Glutamatergic neuron (in vitro differentiated cells): ENCODE data around the gene SDSL. TPM values are rescaled to one million over a fixed set of nuclear protein-coding genes. Genes with fewer than 3 reads are reported as not detected.
A peak's percentile ranks its signal among the peaks of the same experiment; 100 is the strongest.

Source experiments
- DNase-seq: peaks from one replicate; pipeline ENCODE4 v3.0.0; 2022
- H3K27ac Mint-ChIP-seq: one replicate; pipeline ENCODE4 v1.8.0; 2020; ENCODE audit warnings: mild to moderate bottlenecking, mixed read lengths, inconsistent platforms; ENCODE audit not compliant: unreplicated experiment
- H3K27me3 Mint-ChIP-seq: one replicate; pipeline ENCODE4 v1.8.0; 2020; ENCODE audit warnings: mild to moderate bottlenecking, moderate library complexity, mixed read lengths, inconsistent platforms; ENCODE audit not compliant: unreplicated experiment
- H3K36me3 Mint-ChIP-seq: one replicate; pipeline ENCODE4 v1.8.0; 2020; ENCODE audit warnings: mild to moderate bottlenecking, mixed read lengths, inconsistent platforms; ENCODE audit not compliant: unreplicated experiment
- H3K4me1 Mint-ChIP-seq: one replicate; pipeline ENCODE4 v1.8.0; 2020; ENCODE audit warnings: mild to moderate bottlenecking, low read depth, mixed read lengths, inconsistent platforms; ENCODE audit not compliant: unreplicated experiment
- H3K4me3 Mint-ChIP-seq: one replicate; pipeline ENCODE4 v1.8.0; 2020; ENCODE audit warnings: mild to moderate bottlenecking, mixed read lengths, inconsistent platforms; ENCODE audit not compliant: unreplicated experiment
- H3K9me3 Mint-ChIP-seq: one replicate; pipeline ENCODE4 v1.8.0; 2020; ENCODE audit warnings: mild to moderate bottlenecking, moderate library complexity, mixed read lengths, inconsistent platforms; ENCODE audit not compliant: unreplicated experiment
- total RNA-seq: library from RNA; stranded (reverse); fragmentation: NEBNext Ultra II Directional; extraction: Animal tissue kit (Norgen Biotek cat#: 25700); gene quantifications from one replicate; pipeline ENCODE4 v1.2.1, GENCODE V29; 2021; ENCODE audit not compliant: unreplicated experiment
- TF ChIP-seq, protein P1 (sequence below): fragments of 200-600 bp; sonication (generic); IDR thresholded peaks from one replicate; pipeline ENCODE4 v1.5.0; 2021; ENCODE audit not compliant: partially characterized antibody, unreplicated experiment

The SDSL gene
- total RNA-seq, 1 donor from 2014 or later: 0.74 TPM

DNA sequence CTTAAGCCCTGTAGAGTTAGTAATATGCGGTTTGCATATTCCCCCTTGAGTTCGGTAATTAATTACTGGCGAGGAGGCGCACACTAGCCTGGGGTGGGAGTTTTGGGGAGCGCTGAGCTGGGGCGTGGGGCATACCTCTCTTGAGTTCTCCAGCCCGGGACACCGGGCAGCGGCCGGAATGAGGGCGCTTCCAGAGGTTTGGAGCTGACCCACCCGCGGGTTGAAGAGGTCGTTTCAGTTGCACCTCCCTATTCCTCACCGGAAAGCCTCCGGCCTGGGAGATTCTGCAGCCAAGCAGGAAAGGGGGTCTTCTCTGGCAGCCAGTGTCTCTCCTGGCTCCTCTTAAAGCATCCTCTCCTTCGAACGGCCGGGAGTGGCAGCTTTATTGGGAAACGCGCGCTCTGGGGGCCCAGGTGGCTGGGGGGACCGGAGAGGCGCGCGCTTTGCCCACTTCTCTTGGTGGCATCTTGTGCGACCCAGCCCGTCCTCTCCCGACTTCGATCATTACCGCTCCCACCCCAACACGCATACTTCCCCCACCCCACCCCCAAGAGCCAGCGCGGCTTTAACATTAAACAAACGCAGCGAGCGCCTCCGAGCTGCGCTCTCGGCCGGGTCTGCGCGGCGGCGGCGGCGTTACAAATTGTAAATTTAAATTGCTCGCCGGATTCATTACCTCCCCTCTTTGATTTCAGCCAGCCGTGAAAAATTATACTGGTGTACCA, 53.4 kb downstream of the SDSL start:
- Mint-ChIP-seq H3K27me3 (peaks cover 55% of the 10 kb centered on the region), H3K9me3 (peaks cover 17% of the 10 kb centered on the region), H3K4me3 (peak overlapping the region; percentile 73), H3K27ac (no peak overlapping the region), H3K36me3 (no peaks in the 10 kb centered on the region), H3K4me1 (peaks cover 28% of the 10 kb centered on the region)
- DNase-seq: peak; percentile 24
- TF ChIP-seq, protein P1, sequence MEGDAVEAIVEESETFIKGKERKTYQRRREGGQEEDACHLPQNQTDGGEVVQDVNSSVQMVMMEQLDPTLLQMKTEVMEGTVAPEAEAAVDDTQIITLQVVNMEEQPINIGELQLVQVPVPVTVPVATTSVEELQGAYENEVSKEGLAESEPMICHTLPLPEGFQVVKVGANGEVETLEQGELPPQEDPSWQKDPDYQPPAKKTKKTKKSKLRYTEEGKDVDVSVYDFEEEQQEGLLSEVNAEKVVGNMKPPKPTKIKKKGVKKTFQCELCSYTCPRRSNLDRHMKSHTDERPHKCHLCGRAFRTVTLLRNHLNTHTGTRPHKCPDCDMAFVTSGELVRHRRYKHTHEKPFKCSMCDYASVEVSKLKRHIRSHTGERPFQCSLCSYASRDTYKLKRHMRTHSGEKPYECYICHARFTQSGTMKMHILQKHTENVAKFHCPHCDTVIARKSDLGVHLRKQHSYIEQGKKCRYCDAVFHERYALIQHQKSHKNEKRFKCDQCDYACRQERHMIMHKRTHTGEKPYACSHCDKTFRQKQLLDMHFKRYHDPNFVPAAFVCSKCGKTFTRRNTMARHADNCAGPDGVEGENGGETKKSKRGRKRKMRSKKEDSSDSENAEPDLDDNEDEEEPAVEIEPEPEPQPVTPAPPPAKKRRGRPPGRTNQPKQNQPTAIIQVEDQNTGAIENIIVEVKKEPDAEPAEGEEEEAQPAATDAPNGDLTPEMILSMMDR: no peak

DNA sequence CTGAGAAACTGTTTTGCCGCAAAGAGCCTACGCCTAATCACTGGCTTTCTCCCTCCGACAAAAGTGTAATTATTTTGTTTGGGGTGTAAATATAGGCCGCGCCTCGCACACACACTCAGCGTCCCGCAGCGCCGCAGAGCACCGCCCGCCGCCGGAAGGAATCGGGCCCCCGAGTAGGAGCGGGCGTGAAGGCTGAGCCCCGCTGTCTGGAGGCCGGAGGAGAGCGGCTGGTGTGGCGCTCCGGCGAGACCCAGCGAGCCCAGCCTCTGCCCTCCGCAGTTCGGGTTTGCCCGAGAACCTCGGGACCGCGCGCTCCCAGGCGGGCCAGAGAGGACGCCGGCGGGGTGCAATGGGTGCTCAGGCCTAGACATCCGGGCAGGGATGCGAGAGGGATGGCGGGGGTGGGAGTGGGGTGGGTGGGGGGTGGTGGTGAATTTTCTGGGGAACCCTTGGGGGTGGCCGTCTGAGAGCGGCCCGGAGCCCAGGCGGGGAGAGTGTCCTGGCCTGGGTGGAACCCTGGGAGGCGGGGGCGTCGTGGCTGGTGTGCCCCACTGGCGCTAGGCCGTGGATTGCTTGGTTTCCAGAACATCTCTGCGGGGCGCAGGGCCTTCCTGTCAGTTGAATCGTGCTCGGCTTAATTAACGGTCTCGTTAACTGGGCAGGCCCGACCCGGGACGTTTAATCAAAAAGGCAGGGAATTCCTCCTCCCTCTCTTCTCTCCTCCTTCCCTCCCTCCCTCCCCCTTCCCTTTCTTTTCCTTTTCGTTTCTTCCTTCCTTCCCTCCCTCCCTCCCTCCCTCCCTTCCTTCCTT, 54.2 kb downstream of the SDSL start:
- Mint-ChIP-seq H3K36me3 (no peaks in the 10 kb centered on the region), H3K27me3 (peaks cover 55% of the 10 kb centered on the region), H3K4me1 (peaks cover 25% of the 10 kb centered on the region), H3K9me3 (peaks cover 22% of the 10 kb centered on the region), H3K27ac (no peak overlapping the region), H3K4me3 (peak overlapping the region; percentile 73)
- TF ChIP-seq, protein P1: no peak
- peak; percentile 34 for DNase-seq

DNA sequence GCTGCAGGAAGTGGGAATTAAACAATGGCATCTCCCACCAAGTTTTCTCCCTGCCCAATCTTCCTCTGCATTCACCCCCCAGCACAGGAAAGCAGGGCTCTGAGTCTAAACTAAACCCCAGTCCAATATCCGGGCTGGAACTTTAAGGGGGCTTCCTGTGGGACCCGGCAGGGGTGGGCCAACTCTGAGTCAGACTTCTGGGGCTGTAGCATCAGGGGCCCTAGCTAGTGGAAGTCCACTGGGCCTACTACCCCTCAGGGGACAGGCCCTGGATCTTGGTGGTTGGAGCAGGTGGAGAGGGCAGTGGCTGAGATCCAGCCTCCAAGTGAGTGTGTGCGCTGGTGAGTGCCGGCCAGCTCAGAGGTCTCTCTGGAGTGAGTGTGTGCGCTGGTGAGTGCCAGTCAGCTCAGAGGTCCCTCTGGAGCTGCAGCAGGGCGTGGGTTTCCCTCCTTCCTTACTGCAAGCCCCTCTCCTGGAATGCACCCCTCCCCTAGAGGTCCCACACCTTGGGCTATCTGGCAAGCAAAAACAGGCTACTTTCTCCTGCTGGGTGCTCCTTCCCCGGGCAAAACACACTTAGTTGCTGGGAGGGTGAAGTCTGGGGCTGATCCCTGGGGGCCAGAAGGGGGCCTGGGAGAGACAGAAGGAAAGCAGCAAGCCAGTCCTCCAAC, 55.1 kb downstream of the SDSL start:
- Mint-ChIP-seq H3K4me3 (no peak overlapping the region), H3K27ac (no peak overlapping the region), H3K27me3 (peaks cover 56% of the 10 kb centered on the region), H3K9me3 (peaks cover 22% of the 10 kb centered on the region), H3K4me1 (peaks cover 25% of the 10 kb centered on the region), H3K36me3 (no peaks in the 10 kb centered on the region)
- TF ChIP-seq, protein P1: no peak
- DNase-seq: peak; percentile 27

DNA sequence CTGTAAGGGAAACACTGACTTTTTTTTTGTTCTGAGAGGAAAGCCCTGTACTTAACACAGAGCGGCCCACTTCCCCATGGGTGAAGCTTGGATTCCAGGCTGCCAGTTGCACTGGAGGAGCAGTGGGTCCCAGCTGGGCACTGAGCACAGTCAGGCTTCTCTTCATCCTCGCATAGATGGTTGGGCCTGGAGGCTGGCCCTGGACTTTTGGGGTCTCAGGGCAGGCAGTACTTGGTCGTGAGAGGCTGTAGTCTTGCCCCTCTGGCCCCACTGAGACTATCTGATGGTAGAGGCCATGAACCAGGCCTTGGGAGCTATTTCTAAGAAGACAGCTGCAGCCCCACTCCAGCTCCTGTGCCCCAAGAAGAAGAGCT, 55.6 kb downstream of the SDSL start:
- H3K27ac Mint-ChIP-seq: no peak overlapping the region
- no peaks in the 10 kb centered on the region for H3K36me3 Mint-ChIP-seq
- no peak for DNase-seq
- TF ChIP-seq, protein P1: no peak
- peaks cover 55% of the 10 kb centered on the region for H3K27me3 Mint-ChIP-seq
- H3K4me1 Mint-ChIP-seq: peaks cover 25% of the 10 kb centered on the region
- H3K4me3 Mint-ChIP-seq: no peak overlapping the region
- H3K9me3 Mint-ChIP-seq: peaks cover 22% of the 10 kb centered on the region
